Smooth muscle cell of the umbilical artery (primary cell): ENCODE results near the gene TRAT1. TPM values are rescaled to one million over a fixed set of nuclear protein-coding genes. Genes with fewer than 3 reads are reported as not detected.

ENCODE experiments used
- total RNA-seq: library from RNA; depleted of rRNA; stranded (reverse); fragments of >200 nt; gene quantifications from 2 replicates; pipeline ENCODE4 v1.2.3, GENCODE V29; 2014

Gene TRAT1
- not detected in 2 replicates for total RNA-seq

GRCh38 chr3:108822123-108822897 is at the start of gene TRAT1:
Gene TRAT1, plus strand, starts transcription at chr3:108822786. Its CDS starts 142 bp downstream, at chr3:108822928.

Other genes with a start within 250 kb of the TRAT1 start
- gene CIP2A, start 233.3 kb upstream of the TRAT1 start, total RNA-seq, result 4.8 and 19.8 TPM in 2 replicates
- 14.2 and 16.6 TPM in 2 replicates for gene DZIP3, start 233.1 kb upstream of the TRAT1 start, total RNA-seq
- not detected in 2 replicates for gene RETNLB, start 65.4 kb upstream of the TRAT1 start, total RNA-seq
- not detected in 2 replicates for gene GUCA1C, start 131.1 kb downstream of the TRAT1 start, total RNA-seq